GM18867 (cell line): ENCODE data around the gene SLC10A1.
A peak's percentile ranks its signal among the peaks of the same experiment; 100 is the strongest.

Experiments
- ATAC-seq: cut with Tn5 transposase; IDR thresholded peaks from one replicate; pipeline ENCODE4 v1.9.1; 2021; ENCODE audit warnings: mild to moderate bottlenecking, moderate library complexity; ENCODE audit not compliant: unreplicated experiment

Gene SLC10A1

DNA sequence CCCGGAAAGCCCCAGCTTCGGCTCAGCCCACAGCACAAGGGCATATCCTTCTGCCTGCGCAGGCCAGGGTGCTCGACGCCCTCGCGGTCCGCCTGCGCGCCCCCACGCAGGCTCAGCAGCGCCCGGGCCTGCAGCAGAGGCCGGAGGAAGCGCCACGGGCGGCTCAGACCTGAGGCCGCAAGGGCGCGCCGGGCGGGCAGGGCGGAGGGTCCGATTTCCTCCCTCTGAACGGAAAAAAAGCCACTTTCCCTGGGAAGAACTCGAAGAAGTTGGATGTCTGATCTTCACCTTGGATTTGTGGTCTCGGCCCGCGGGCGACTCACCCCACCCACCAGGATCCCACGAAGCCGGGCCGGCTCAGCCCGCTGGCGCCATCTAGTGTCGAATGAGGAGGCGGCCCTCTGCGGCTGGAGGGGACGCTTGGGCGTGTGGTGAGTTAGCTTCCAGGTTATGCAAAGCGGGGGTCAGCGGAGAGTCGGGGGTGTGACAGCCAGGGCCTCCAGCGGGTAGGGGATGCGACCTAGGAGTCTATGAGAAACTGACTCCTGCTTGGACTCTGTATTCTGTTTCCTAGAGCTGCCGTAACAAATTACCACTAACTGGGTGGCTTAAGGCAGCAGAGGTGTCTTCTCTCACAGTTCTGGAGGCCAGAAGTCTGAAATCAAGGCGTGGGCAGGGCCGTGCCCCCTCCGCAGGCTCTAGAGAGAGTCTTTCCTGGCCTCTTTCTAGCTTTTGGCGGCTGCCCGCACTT is 70.1 kb downstream of the SLC10A1 start:
- peak; percentile 84 for ATAC-seq
